H1 (cell line): Measurements from ENCODE around the gene SNX24. TPM values are rescaled to one million over a fixed set of nuclear protein-coding genes. Genes with fewer than 3 reads are reported as not detected.

Experiments
- CTCF ChIA-PET: fragments of 300-600 bp; sonication (Branson Sonifier 250); formaldehyde crosslinking; loops from one replicate; lab custom pipeline; 2021; ENCODE audit not compliant: partially characterized antibody; lab: Charles Lee
- POLR2A ChIA-PET: fragments of 300-600 bp; sonication (Branson Sonifier 250); formaldehyde crosslinking; loops from one replicate; lab custom pipeline; 2021; ENCODE audit warnings: inconsistent platforms; ENCODE audit not compliant: partially characterized antibody; lab: Charles Lee
- DNase-seq, 2 experiments: peaks; one replicate each; pipeline versions ENCODE4 v3.0.0 to v3.0.0-alpha.2; 2010 to 2022; ENCODE audit warnings: low spot score in 2 of 2, low read depth in 1 of 2, mixed read lengths in 1 of 2
- FAIRE-seq: peaks from 2 replicates; lab custom pipeline; 2011; peaks lifted over from hg19 to GRCh38; lab: Jason Lieb, UNC
- H2AFZ ChIP-seq: 2 replicates; pipeline ENCODE4 v1.8.1; 2012; ENCODE audit warnings: low read length, inconsistent platforms
- H2AK5ac ChIP-seq: 2 replicates; pipeline ENCODE4 v1.6.1; 2013; ENCODE audit warnings: low read depth, low read length
- H2BK120ac ChIP-seq: replicated peaks from 2 replicates; pipeline ENCODE3; 2013; ENCODE audit warnings: low read depth, low read length, inconsistent platforms
- H2BK12ac ChIP-seq: 2 replicates; pipeline ENCODE4 v1.6.1; 2013; ENCODE audit warnings: low read depth, low read length
- H2BK15ac ChIP-seq: 2 replicates; pipeline ENCODE4 v1.6.1; 2013; ENCODE audit warnings: low read length
- H2BK20ac ChIP-seq: 2 replicates; pipeline ENCODE4 v1.6.1; 2013; ENCODE audit warnings: low read length
- H2BK5ac ChIP-seq: 2 replicates; pipeline ENCODE4 v1.6.1; 2013; ENCODE audit warnings: low read depth, low read length
- H3K14ac ChIP-seq: 2 replicates; pipeline ENCODE4 v1.6.1; 2013; ENCODE audit warnings: inconsistent platforms; ENCODE audit not compliant: insufficient read length
- H3K18ac ChIP-seq: 2 replicates; pipeline ENCODE4 v1.6.1; 2013; ENCODE audit warnings: low read length; ENCODE audit errors: extremely low read depth
- H3K23ac ChIP-seq: 2 replicates; pipeline ENCODE4 v1.6.1; 2013; ENCODE audit warnings: inconsistent platforms; ENCODE audit not compliant: insufficient read length
- H3K23me2 ChIP-seq: 2 replicates; pipeline ENCODE4 v1.6.1; 2013; ENCODE audit warnings: low read depth, low read length
- H3K27ac ChIP-seq: 2 replicates; pipeline ENCODE4 v1.6.1; 2011; ENCODE audit warnings: low read depth, low read length, inconsistent platforms
- H3K27me3 ChIP-seq, 4 experiments: replicated peaks in 1 of 4; 1 replicate in 1 of 4; 2 replicates in 3 of 4; pipeline versions ENCODE4 v1.6.1 to v1.8.1; 2011 to 2013; ENCODE audit warnings: low read length in 3 of 4, mild to moderate bottlenecking in 3 of 4, inconsistent platforms in 2 of 4, mixed read lengths in 2 of 4, moderate library complexity in 1 of 4; ENCODE audit not compliant: control insufficient read depth in 3 of 4, insufficient read depth in 3 of 4; ENCODE audit errors: extremely low read depth in 1 of 4
- H3K36me3 ChIP-seq, 4 experiments: 2 replicates each; pipeline versions ENCODE4 v1.6.1 to v1.8.1; 2011 to 2013; ENCODE audit warnings: mild to moderate bottlenecking in 4 of 4, low read length in 3 of 4, moderate library complexity in 2 of 4, control low read depth in 1 of 4, inconsistent platforms in 1 of 4; ENCODE audit not compliant: insufficient read depth in 4 of 4, control insufficient read depth in 2 of 4
- H3K4ac ChIP-seq: replicated peaks from 2 replicates; pipeline ENCODE3; 2013; ENCODE audit warnings: low read length, low read depth, mixed read lengths, inconsistent platforms; ENCODE audit not compliant: insufficient read length
- H3K4me1 ChIP-seq, 4 experiments: replicated peaks in 1 of 4; 1 replicate in 1 of 4; 2 replicates in 3 of 4; pipeline versions ENCODE4 v1.6.1 to v1.8.1; 2011 to 2013; ENCODE audit warnings: low read length in 3 of 4, inconsistent platforms in 2 of 4, mixed read lengths in 1 of 4; ENCODE audit not compliant: insufficient read depth in 4 of 4, control insufficient read depth in 3 of 4
- H3K4me2 ChIP-seq, 2 experiments: 2 replicates each; pipeline versions ENCODE4 v1.6.1 to v1.8.1; 2011 to 2013; ENCODE audit warnings: low read depth in 2 of 2, low read length in 2 of 2, control low read depth in 1 of 2, inconsistent platforms in 1 of 2, mild to moderate bottlenecking in 1 of 2; ENCODE audit not compliant: insufficient read depth in 1 of 2
- H3K4me3 ChIP-seq, 4 experiments: fragments of 200-600, 300-600 bp in 1 of 4; sonication (generic), shearing (Covaris generic), sonication (Bioruptor Twin) in 1 of 4; 2 replicates each; pipeline versions ENCODE4 v1.5.1 to v1.8.1; 2011 to 2016; ENCODE audit warnings: low read length in 4 of 4, low read depth in 3 of 4, control low read depth in 2 of 4, inconsistent platforms in 2 of 4, mild to moderate bottlenecking in 2 of 4, mixed read lengths in 1 of 4, moderate library complexity in 1 of 4; ENCODE audit not compliant: insufficient read depth in 2 of 4; ENCODE audit errors: extremely low read depth in 1 of 4
- H3K56ac ChIP-seq: replicated peaks from 2 replicates; pipeline ENCODE3; 2013; ENCODE audit warnings: low read depth, mild to moderate bottlenecking, mixed read lengths, low read length, inconsistent platforms; ENCODE audit not compliant: insufficient read length
- H3K79me1 ChIP-seq: 2 replicates; pipeline ENCODE4 v1.6.1; 2013; ENCODE audit warnings: low read depth, low read length, control low read depth
- H3K79me2 ChIP-seq, 2 experiments: 2 replicates each; pipeline versions ENCODE4 v1.6.1 to v1.8.1; 2012 to 2013; ENCODE audit warnings: low read length in 2 of 2, mild to moderate bottlenecking in 2 of 2, inconsistent platforms in 1 of 2; ENCODE audit not compliant: insufficient read depth in 2 of 2, control insufficient read depth in 1 of 2
- H3K9ac ChIP-seq, 4 experiments: replicated peaks in 1 of 4; 1 replicate in 1 of 4; 2 replicates in 3 of 4; pipeline versions ENCODE4 v1.6.1 to v1.8.1; 2011 to 2013; ENCODE audit warnings: low read depth in 3 of 4, low read length in 3 of 4, control low read depth in 2 of 4, mild to moderate bottlenecking in 2 of 4, moderate library complexity in 2 of 4, inconsistent platforms in 1 of 4; ENCODE audit errors: extremely low read depth in 1 of 4
- H3K9me3 ChIP-seq, 2 experiments: 2 replicates each; pipeline versions ENCODE4 v1.6.1 to v1.8.1; 2012 to 2013; ENCODE audit warnings: mild to moderate bottlenecking in 2 of 2, moderate library complexity in 2 of 2, control low read depth in 1 of 2, inconsistent platforms in 1 of 2, low read depth in 1 of 2, low read length in 1 of 2, mixed read lengths in 1 of 2; ENCODE audit not compliant: insufficient read depth in 2 of 2
- H4K20me1 ChIP-seq, 2 experiments: replicated peaks in 1 of 2; 2 replicates each; pipeline versions ENCODE3 to v1.8.1; 2011 to 2013; ENCODE audit warnings: inconsistent platforms in 2 of 2, low read length in 2 of 2, mild to moderate bottlenecking in 1 of 2; ENCODE audit not compliant: insufficient read depth in 2 of 2, control insufficient read depth in 1 of 2
- H4K5ac ChIP-seq: 2 replicates; pipeline ENCODE4 v1.6.1; 2013; ENCODE audit warnings: low read length, low read depth, mixed read lengths, inconsistent platforms; ENCODE audit not compliant: insufficient read length
- H4K8ac ChIP-seq: 2 replicates; pipeline ENCODE4 v1.8.0; 2013; ENCODE audit warnings: mild to moderate bottlenecking, moderate library complexity, low read length, inconsistent platforms; ENCODE audit not compliant: insufficient read depth; ENCODE audit errors: extremely low read depth
- H4K91ac ChIP-seq: replicated peaks from 2 replicates; pipeline ENCODE3; 2013; ENCODE audit warnings: low read length, mixed read lengths, inconsistent platforms; ENCODE audit not compliant: insufficient read length
- HDAC2 ChIP-seq, 2 experiments: fragments of 300-600 bp in 1 of 2; sonication (generic) in 1 of 2; IDR thresholded peaks; 2 replicates each; pipeline ENCODE4 v1.6.1; 2011 to 2012; ENCODE audit warnings: low read depth in 2 of 2, low read length in 2 of 2, mild to moderate bottlenecking in 2 of 2, moderate library complexity in 2 of 2, borderline replicate concordance in 1 of 2, inconsistent platforms in 1 of 2
- SIX5 ChIP-seq: IDR thresholded peaks from 2 replicates; pipeline ENCODE4 v1.6.1; 2011; ENCODE audit warnings: mild to moderate bottlenecking, low read depth, low read length
- SP2 ChIP-seq: IDR thresholded peaks from 2 replicates; pipeline ENCODE4 v1.6.1; 2012; ENCODE audit warnings: mild to moderate bottlenecking, low read length, inconsistent platforms
- TAF1 ChIP-seq: IDR thresholded peaks from 2 replicates; pipeline ENCODE4 v1.6.1; 2011; ENCODE audit warnings: mild to moderate bottlenecking, low read depth, low read length
- YY1 ChIP-seq: IDR thresholded peaks from 2 replicates; pipeline ENCODE4 v1.6.1; 2011; ENCODE audit warnings: low read depth, mild to moderate bottlenecking, low read length
- WGBS, 2 experiments: shearing (Covaris generic) in 1 of 2; methylation state at CpG; one replicate each; pipeline versions ENCODE4 v1.1.6 to v1.1.7; 2013 to 2015; ENCODE audit warnings: low lambda C conversion rate in 2 of 2, mixed read lengths in 2 of 2, inconsistent platforms in 1 of 2, low coverage in 1 of 2, missing lambda C conversion rate in 1 of 2; ENCODE audit not compliant: insufficient replicate concordance in 2 of 2, insufficient coverage in 1 of 2, insufficient read length in 1 of 2; ENCODE audit errors: extremely low coverage in 1 of 2, missing lambda C conversion rate in 1 of 2; 5-methylcytosine and 5-hydroxymethylcytosine counted together
- polyA plus RNA-seq, 7 experiments: library from polyadenylated mRNA; depleted of rRNA in 3 of 7; stranded (reverse) in 5 of 7; unstranded in 2 of 7; fragments of >200 nt in 5 of 7; fragments of 200-250 nt in 2 of 7; gene quantifications; 1 replicate in 5 of 7; 2 replicates in 1 of 7; 4 replicates in 1 of 7; pipeline versions ENCODE4 v1.2.1 to v1.2.3, GENCODE V29; 2011 to 2013; ENCODE audit warnings: missing spikeins in 2 of 7, mixed read lengths in 2 of 7
- total RNA-seq: library from RNA; stranded (reverse); fragmentation: NEBNext Ultra II Directional; extraction: Animal tissue kit (Norgen Biotek cat#: 25700); gene quantifications from 2 replicates; pipeline ENCODE4 v1.2.1, GENCODE V29; 2021
- TF ChIP-seq, protein P1 (sequence below): IDR thresholded peaks from 2 replicates; pipeline ENCODE4 v1.6.1; 2011; ENCODE audit warnings: low read depth, mild to moderate bottlenecking, low read length; ENCODE audit not compliant: insufficient read depth

SNX24 gene
- total and polyA plus RNA-seq, 2 of the 8 experiments (the other 6 are each of a cell fraction or from before 2014, with no cell fraction given), result 7.3 to 14.3 TPM

DNA sequence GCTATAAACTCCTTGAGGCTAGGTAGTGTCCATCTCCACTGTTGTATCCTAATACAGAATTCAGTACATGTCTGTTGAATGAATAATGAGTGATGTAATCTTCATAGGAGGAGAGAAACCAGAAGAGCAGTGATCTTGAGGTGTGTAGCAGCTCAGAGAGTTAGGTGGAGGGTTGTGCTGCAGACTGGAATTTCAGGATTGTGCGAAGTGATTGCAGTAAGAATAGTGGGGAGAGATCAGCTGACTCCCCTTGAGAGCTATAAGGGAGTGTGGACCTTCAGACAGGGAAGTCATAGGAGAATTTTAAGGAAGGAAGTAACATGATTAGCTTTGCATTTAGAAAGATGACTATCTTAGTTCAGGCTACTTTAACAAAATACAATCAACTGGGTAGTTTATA, 4.4 kb downstream of the SNX24 start:
- Histone ChIP-seq H4K91ac (no peak overlapping the region), H3K23me2 (peaks cover 3% of the 10 kb centered on the region), H3K23ac (no peak overlapping the region), H3K27me3 (no peaks in the 10 kb centered on the region), H3K9me3 (no peaks in the 10 kb centered on the region), H2AK5ac (no peak overlapping the region), H2BK12ac (no peak overlapping the region), H3K79me1 (no peaks in the 10 kb centered on the region; the same call in 1 of the 2 replicates), H2BK15ac (no peak overlapping the region), H3K9ac (no peak overlapping the region), H4K8ac (no peak overlapping the region), H3K56ac (no peak overlapping the region), H3K79me2 (peaks cover 0 to 4% of the 10 kb centered on the region in 2 experiments; a peak in 1 of 4 replicates), H3K18ac (no peak overlapping the region), H3K4me3 (no peak overlapping the region), H4K20me1 (no peaks in the 10 kb centered on the region), H3K4me1 (peaks cover 0 to 4% (median 0%) of the 10 kb centered on the region in 4 experiments; a peak in 1 of 7 replicates)
- 90% methylated on average over 1 of the region's 1 CpG; no CpG with 5 or more reads in 1 of the 2 experiments for WGBS, 2 experiments
- DNase-seq, result no peak
- POLR2A ChIA-PET, result interaction anchor here (1.1 kb wide), 1 partner anchor 12 kb away, joined by 6 read pairs; no protein-coding TSS in a partner anchor
- CTCF ChIA-PET, result interaction anchor here (1.1 to 1.2 kb wide), 2 partner anchors 21 to 55 kb away, joined by 3 read pairs; no protein-coding TSS in a partner anchor
- no peak for TF ChIP-seq SIX5
- no peak for TF ChIP-seq SP2
- TF ChIP-seq HDAC2 (IDR thresholded peaks at IDR 0.05; ENCODE audit: borderline replicate concordance in 1 of 2, low read depth in 2 of 2, low read length in 2 of 2), result no peak
- no peak for TF ChIP-seq YY1
- no peak for TF ChIP-seq TAF1
- TF ChIP-seq, protein P1, sequence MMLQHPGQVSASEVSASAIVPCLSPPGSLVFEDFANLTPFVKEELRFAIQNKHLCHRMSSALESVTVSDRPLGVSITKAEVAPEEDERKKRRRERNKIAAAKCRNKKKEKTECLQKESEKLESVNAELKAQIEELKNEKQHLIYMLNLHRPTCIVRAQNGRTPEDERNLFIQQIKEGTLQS, result no peak
- TF ChIP-seq, all 59 proteins: peak for 0
- Histone ChIP-seq H3K36me3 (no peaks in the 10 kb centered on the region), H2AFZ (no peak overlapping the region), H4K5ac (no peak overlapping the region), H2BK5ac (no peak overlapping the region), H3K4me2 (no peak overlapping the region), H2BK120ac (no peak overlapping the region), H3K27ac (no peak overlapping the region), H3K14ac (no peak overlapping the region), H3K4ac (no peak overlapping the region), H2BK20ac (no peak overlapping the region)
- no peak for FAIRE-seq
